WTC11 (cell line): Measurements from ENCODE around the gene NDE1. TPM values are rescaled to one million over a fixed set of nuclear protein-coding genes. Genes with fewer than 3 reads are reported as not detected.

Experiments used
- FOXJ3 ChIP-seq: sonication (generic); formaldehyde crosslinking; IDR thresholded peaks from 2 replicates; pipeline ENCODE4 v1.9.0; 2021; ENCODE audit warnings: missing genetic modification reagents, mild to moderate bottlenecking, borderline replicate concordance
- HMGA2 ChIP-seq: fragments of 250-450 bp; sonication (Bioruptor Pico); IDR thresholded peaks from 2 replicates; pipeline ENCODE4 v1.4.0; 2021; ENCODE audit warnings: mild to moderate bottlenecking, moderate library complexity
- NFATC4 ChIP-seq: fragments of 250-450 bp; sonication (Bioruptor Pico); IDR thresholded peaks from 2 replicates; pipeline ENCODE4 v1.9.0; 2021; ENCODE audit warnings: mild to moderate bottlenecking
- NFE2L1 ChIP-seq: sonication (generic); formaldehyde crosslinking; IDR thresholded peaks from 2 replicates; pipeline ENCODE4 v1.8.1; 2023; ENCODE audit warnings: missing genetic modification reagents
- NFYB ChIP-seq: sonication (generic); formaldehyde crosslinking; conservative IDR thresholded peaks from 2 replicates; pipeline ENCODE4 v1.8.0; 2022; ENCODE audit warnings: low read depth, missing genetic modification reagents
- OVOL2 ChIP-seq: fragments of 250-450 bp; sonication (Bioruptor Pico); IDR thresholded peaks from 2 replicates; pipeline ENCODE4 v1.9.0; 2021; ENCODE audit warnings: mild to moderate bottlenecking, borderline replicate concordance
- SMAD4 ChIP-seq: sonication (generic); formaldehyde crosslinking; IDR thresholded peaks from 2 replicates; pipeline ENCODE4 v1.8.0; 2022; ENCODE audit warnings: mild to moderate bottlenecking, missing genetic modification reagents
- TEAD4 ChIP-seq: sonication (generic); formaldehyde crosslinking; IDR thresholded peaks from 2 replicates; pipeline ENCODE4 v1.8.0; 2022; ENCODE audit warnings: mild to moderate bottlenecking, missing genetic modification reagents
- total RNA-seq: library from RNA; stranded (reverse); gene quantifications from 3 replicates; pipeline ENCODE4 v1.2.3, GENCODE V29; 2021
- TF ChIP-seq, protein P1 (sequence below): sonication (generic); formaldehyde crosslinking; IDR thresholded peaks from 2 replicates; pipeline ENCODE4 v1.8.1; 2023; ENCODE audit warnings: mild to moderate bottlenecking, missing genetic modification reagents, moderate library complexity
- TF ChIP-seq, protein P2 (sequence below): sonication (generic); formaldehyde crosslinking; conservative IDR thresholded peaks from 2 replicates; pipeline ENCODE4 v1.8.1; 2022; ENCODE audit warnings: mild to moderate bottlenecking, missing genetic modification reagents
- TF ChIP-seq, protein P3 (sequence below): sonication (generic); formaldehyde crosslinking; conservative IDR thresholded peaks from 2 replicates; pipeline ENCODE4 v1.8.1; 2023; ENCODE audit warnings: mild to moderate bottlenecking, low read depth, missing genetic modification reagents, moderate library complexity
- TF ChIP-seq, protein P4 (sequence below): fragments of 250-450 bp; sonication (Bioruptor Pico); IDR thresholded peaks from 2 replicates; pipeline ENCODE4 v1.9.0; 2021; ENCODE audit warnings: moderate library complexity, mild to moderate bottlenecking, inconsistent platforms, borderline replicate concordance
- TF ChIP-seq, protein P5 (sequence below): sonication (generic); formaldehyde crosslinking; IDR thresholded peaks from 2 replicates; pipeline ENCODE4 v1.8.0; 2022; ENCODE audit warnings: mild to moderate bottlenecking, missing genetic modification reagents
- TF ChIP-seq, protein P6 (sequence below): sonication (generic); formaldehyde crosslinking; IDR thresholded peaks from 2 replicates; pipeline ENCODE4 v1.8.0; 2023; ENCODE audit warnings: missing genetic modification reagents
- TF ChIP-seq, protein P7 (sequence below): sonication (generic); formaldehyde crosslinking; IDR thresholded peaks from 2 replicates; pipeline ENCODE4 v1.8.1; 2022; ENCODE audit warnings: low read depth, missing genetic modification reagents, borderline replicate concordance
- TF ChIP-seq, protein P8 (sequence below): sonication (generic); formaldehyde crosslinking; IDR thresholded peaks from 2 replicates; pipeline ENCODE4 v1.8.0; 2023; ENCODE audit warnings: missing genetic modification reagents, mild to moderate bottlenecking, borderline replicate concordance
- TF ChIP-seq, protein P9 (sequence below): sonication (generic); formaldehyde crosslinking; IDR thresholded peaks from 2 replicates; pipeline ENCODE4 v1.8.1; 2023; ENCODE audit warnings: mild to moderate bottlenecking, missing genetic modification reagents, borderline replicate concordance
- TF ChIP-seq, protein P10 (sequence below): sonication (generic); formaldehyde crosslinking; IDR thresholded peaks from 2 replicates; pipeline ENCODE4 v1.8.1; 2023; ENCODE audit warnings: mild to moderate bottlenecking, missing genetic modification reagents

Gene NDE1
- total RNA-seq, 1 experiment from 2014 or later = 39.4 TPM

DNA sequence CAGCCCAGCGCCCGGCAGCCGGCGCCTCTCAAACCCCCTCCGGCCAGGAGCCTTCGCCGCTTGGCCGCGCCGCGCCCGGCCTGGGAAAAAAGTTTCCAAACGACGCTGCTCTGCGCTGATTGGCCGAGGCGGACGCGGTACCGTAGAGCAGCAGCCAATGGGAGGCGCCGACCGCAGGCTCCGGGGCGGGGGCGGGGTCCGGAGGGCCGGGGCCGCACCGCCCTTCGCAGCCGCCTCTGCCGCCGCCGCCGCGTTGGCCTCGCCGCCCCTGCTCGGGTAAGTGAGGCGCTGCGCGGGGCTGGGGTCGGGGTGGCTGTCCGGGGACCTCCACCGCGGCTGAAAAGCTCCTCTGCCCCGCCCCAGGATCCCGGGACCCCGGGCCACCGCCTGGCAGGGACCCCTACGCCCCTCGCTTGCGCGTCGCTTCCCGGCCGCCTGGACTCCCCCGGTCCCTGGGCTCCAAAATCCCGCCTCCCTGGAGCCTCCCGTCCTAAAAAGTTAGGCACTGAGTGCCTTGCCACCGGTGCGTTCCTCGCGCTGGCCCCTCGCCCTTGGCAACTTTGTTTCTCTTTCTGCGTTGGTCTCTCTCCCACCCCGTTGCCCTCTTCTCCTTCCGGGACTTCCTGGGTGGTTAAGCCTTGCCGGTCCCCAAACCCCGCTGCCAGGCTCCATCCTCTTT, at the start of gene NDE1 (continued):
- TF ChIP-seq, protein P1, sequence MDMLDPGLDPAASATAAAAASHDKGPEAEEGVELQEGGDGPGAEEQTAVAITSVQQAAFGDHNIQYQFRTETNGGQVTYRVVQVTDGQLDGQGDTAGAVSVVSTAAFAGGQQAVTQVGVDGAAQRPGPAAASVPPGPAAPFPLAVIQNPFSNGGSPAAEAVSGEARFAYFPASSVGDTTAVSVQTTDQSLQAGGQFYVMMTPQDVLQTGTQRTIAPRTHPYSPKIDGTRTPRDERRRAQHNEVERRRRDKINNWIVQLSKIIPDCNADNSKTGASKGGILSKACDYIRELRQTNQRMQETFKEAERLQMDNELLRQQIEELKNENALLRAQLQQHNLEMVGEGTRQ = no peak
- TF ChIP-seq, protein P2, sequence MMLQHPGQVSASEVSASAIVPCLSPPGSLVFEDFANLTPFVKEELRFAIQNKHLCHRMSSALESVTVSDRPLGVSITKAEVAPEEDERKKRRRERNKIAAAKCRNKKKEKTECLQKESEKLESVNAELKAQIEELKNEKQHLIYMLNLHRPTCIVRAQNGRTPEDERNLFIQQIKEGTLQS (CRISPR knock-in tag) = no peak
- TF ChIP-seq HMGA2 (CRISPR knock-in tag) (no peak), NFE2L1 (peak; percentile 42; the same call in 1 of the 2 replicates), FOXJ3 (CRISPR knock-in tag) (no peak), NFYB (CRISPR knock-in tag) (peak; percentile 77), SMAD4 (CRISPR knock-in tag) (0 out of 2 replicates have a peak, but pooled peaks have one; percentile 34), TEAD4 (no peak), NFATC4 (CRISPR knock-in tag) (no peak), OVOL2 (no peak)
- TF ChIP-seq, protein P3, sequence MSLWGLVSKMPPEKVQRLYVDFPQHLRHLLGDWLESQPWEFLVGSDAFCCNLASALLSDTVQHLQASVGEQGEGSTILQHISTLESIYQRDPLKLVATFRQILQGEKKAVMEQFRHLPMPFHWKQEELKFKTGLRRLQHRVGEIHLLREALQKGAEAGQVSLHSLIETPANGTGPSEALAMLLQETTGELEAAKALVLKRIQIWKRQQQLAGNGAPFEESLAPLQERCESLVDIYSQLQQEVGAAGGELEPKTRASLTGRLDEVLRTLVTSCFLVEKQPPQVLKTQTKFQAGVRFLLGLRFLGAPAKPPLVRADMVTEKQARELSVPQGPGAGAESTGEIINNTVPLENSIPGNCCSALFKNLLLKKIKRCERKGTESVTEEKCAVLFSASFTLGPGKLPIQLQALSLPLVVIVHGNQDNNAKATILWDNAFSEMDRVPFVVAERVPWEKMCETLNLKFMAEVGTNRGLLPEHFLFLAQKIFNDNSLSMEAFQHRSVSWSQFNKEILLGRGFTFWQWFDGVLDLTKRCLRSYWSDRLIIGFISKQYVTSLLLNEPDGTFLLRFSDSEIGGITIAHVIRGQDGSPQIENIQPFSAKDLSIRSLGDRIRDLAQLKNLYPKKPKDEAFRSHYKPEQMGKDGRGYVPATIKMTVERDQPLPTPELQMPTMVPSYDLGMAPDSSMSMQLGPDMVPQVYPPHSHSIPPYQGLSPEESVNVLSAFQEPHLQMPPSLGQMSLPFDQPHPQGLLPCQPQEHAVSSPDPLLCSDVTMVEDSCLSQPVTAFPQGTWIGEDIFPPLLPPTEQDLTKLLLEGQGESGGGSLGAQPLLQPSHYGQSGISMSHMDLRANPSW (CRISPR knock-in tag) = no peak
- TF ChIP-seq, protein P4, sequence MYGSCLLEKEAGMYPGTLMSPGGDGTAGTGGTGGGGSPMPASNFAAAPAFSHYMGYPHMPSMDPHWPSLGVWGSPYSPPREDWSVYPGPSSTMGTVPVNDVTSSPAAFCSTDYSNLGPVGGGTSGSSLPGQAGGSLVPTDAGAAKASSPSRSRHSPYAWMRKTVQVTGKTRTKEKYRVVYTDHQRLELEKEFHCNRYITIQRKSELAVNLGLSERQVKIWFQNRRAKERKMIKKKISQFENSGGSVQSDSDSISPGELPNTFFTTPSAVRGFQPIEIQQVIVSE (CRISPR knock-in tag) = no peak
- TF ChIP-seq, protein P5, sequence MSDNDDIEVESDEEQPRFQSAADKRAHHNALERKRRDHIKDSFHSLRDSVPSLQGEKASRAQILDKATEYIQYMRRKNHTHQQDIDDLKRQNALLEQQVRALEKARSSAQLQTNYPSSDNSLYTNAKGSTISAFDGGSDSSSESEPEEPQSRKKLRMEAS (CRISPR knock-in tag) = no peak; the same call in 1 of the 2 replicates
- TF ChIP-seq, protein P6, sequence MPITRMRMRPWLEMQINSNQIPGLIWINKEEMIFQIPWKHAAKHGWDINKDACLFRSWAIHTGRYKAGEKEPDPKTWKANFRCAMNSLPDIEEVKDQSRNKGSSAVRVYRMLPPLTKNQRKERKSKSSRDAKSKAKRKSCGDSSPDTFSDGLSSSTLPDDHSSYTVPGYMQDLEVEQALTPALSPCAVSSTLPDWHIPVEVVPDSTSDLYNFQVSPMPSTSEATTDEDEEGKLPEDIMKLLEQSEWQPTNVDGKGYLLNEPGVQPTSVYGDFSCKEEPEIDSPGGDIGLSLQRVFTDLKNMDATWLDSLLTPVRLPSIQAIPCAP (CRISPR knock-in tag) = no peak
- TF ChIP-seq, protein P7, sequence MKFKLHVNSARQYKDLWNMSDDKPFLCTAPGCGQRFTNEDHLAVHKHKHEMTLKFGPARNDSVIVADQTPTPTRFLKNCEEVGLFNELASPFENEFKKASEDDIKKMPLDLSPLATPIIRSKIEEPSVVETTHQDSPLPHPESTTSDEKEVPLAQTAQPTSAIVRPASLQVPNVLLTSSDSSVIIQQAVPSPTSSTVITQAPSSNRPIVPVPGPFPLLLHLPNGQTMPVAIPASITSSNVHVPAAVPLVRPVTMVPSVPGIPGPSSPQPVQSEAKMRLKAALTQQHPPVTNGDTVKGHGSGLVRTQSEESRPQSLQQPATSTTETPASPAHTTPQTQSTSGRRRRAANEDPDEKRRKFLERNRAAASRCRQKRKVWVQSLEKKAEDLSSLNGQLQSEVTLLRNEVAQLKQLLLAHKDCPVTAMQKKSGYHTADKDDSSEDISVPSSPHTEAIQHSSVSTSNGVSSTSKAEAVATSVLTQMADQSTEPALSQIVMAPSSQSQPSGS (CRISPR knock-in tag) = no peak
- TF ChIP-seq, protein P8, sequence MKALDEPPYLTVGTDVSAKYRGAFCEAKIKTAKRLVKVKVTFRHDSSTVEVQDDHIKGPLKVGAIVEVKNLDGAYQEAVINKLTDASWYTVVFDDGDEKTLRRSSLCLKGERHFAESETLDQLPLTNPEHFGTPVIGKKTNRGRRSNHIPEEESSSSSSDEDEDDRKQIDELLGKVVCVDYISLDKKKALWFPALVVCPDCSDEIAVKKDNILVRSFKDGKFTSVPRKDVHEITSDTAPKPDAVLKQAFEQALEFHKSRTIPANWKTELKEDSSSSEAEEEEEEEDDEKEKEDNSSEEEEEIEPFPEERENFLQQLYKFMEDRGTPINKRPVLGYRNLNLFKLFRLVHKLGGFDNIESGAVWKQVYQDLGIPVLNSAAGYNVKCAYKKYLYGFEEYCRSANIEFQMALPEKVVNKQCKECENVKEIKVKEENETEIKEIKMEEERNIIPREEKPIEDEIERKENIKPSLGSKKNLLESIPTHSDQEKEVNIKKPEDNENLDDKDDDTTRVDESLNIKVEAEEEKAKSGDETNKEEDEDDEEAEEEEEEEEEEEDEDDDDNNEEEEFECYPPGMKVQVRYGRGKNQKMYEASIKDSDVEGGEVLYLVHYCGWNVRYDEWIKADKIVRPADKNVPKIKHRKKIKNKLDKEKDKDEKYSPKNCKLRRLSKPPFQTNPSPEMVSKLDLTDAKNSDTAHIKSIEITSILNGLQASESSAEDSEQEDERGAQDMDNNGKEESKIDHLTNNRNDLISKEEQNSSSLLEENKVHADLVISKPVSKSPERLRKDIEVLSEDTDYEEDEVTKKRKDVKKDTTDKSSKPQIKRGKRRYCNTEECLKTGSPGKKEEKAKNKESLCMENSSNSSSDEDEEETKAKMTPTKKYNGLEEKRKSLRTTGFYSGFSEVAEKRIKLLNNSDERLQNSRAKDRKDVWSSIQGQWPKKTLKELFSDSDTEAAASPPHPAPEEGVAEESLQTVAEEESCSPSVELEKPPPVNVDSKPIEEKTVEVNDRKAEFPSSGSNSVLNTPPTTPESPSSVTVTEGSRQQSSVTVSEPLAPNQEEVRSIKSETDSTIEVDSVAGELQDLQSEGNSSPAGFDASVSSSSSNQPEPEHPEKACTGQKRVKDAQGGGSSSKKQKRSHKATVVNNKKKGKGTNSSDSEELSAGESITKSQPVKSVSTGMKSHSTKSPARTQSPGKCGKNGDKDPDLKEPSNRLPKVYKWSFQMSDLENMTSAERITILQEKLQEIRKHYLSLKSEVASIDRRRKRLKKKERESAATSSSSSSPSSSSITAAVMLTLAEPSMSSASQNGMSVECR (CRISPR knock-in tag) = 0 out of 2 replicates have a peak, but pooled peaks have one; percentile 28
- TF ChIP-seq, protein P9, sequence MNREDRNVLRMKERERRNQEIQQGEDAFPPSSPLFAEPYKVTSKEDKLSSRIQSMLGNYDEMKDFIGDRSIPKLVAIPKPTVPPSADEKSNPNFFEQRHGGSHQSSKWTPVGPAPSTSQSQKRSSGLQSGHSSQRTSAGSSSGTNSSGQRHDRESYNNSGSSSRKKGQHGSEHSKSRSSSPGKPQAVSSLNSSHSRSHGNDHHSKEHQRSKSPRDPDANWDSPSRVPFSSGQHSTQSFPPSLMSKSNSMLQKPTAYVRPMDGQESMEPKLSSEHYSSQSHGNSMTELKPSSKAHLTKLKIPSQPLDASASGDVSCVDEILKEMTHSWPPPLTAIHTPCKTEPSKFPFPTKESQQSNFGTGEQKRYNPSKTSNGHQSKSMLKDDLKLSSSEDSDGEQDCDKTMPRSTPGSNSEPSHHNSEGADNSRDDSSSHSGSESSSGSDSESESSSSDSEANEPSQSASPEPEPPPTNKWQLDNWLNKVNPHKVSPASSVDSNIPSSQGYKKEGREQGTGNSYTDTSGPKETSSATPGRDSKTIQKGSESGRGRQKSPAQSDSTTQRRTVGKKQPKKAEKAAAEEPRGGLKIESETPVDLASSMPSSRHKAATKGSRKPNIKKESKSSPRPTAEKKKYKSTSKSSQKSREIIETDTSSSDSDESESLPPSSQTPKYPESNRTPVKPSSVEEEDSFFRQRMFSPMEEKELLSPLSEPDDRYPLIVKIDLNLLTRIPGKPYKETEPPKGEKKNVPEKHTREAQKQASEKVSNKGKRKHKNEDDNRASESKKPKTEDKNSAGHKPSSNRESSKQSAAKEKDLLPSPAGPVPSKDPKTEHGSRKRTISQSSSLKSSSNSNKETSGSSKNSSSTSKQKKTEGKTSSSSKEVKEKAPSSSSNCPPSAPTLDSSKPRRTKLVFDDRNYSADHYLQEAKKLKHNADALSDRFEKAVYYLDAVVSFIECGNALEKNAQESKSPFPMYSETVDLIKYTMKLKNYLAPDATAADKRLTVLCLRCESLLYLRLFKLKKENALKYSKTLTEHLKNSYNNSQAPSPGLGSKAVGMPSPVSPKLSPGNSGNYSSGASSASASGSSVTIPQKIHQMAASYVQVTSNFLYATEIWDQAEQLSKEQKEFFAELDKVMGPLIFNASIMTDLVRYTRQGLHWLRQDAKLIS (CRISPR knock-in tag) = no peak
- TF ChIP-seq, protein P10, sequence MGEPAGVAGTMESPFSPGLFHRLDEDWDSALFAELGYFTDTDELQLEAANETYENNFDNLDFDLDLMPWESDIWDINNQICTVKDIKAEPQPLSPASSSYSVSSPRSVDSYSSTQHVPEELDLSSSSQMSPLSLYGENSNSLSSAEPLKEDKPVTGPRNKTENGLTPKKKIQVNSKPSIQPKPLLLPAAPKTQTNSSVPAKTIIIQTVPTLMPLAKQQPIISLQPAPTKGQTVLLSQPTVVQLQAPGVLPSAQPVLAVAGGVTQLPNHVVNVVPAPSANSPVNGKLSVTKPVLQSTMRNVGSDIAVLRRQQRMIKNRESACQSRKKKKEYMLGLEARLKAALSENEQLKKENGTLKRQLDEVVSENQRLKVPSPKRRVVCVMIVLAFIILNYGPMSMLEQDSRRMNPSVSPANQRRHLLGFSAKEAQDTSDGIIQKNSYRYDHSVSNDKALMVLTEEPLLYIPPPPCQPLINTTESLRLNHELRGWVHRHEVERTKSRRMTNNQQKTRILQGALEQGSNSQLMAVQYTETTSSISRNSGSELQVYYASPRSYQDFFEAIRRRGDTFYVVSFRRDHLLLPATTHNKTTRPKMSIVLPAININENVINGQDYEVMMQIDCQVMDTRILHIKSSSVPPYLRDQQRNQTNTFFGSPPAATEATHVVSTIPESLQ (CRISPR knock-in tag) = no peak
